Neural cell (in vitro differentiated cells): ENCODE data around the gene ACSM5. TPM values are rescaled to one million over a fixed set of nuclear protein-coding genes. Genes with fewer than 3 reads are reported as not detected.
"Not testable (repeated sequence)": the region's sequence is repeated elsewhere in the genome, so short reads cannot be mapped to it uniquely, and the experiment has no call there.

Source experiments
- H2AFZ ChIP-seq: fragments of 200-600, 300-800 bp; sonication (generic), shearing (Covaris generic); 2 replicates; pipeline ENCODE4 v1.6.0; 2014; ENCODE audit warnings: low read depth, mild to moderate bottlenecking, antibody characterized with exemption, low read length, moderate library complexity
- H3F3A ChIP-seq: fragments of 200-600 bp; shearing (Covaris generic); 2 replicates; pipeline ENCODE4 v1.6.1; 2016; ENCODE audit warnings: mild to moderate bottlenecking, moderate library complexity, mixed read lengths, antibody characterized with exemption, low read length; ENCODE audit not compliant: insufficient read depth, poor library complexity, severe bottlenecking
- H3K27ac ChIP-seq: fragments of 200-600, 300-800 bp; sonication (generic), shearing (Covaris generic); 2 replicates; pipeline ENCODE4 v1.5.1; 2014; ENCODE audit warnings: mild to moderate bottlenecking, low read length, moderate library complexity
- H3K27me3 ChIP-seq: fragments of 300-800, 200-600 bp; sonication (generic), shearing (Covaris generic); 2 replicates; pipeline ENCODE4 v1.6.0; 2014; ENCODE audit warnings: mild to moderate bottlenecking, low read depth, low read length, moderate library complexity; ENCODE audit not compliant: insufficient read depth
- H3K36me3 ChIP-seq: fragments of 300-800, 200-600 bp; sonication (generic), shearing (Covaris generic); 2 replicates; pipeline ENCODE4 v1.5.1; 2014; ENCODE audit warnings: mild to moderate bottlenecking, antibody characterized with exemption, low read length, moderate library complexity; ENCODE audit not compliant: insufficient read depth
- H3K4me2 ChIP-seq: fragments of 300-800, 200-600 bp; sonication (generic), shearing (Covaris generic); 2 replicates; pipeline ENCODE4 v1.6.0; 2014; ENCODE audit warnings: mild to moderate bottlenecking, low read length
- H3K4me3 ChIP-seq: fragments of 300-800, 200-600 bp; sonication (generic), shearing (Covaris generic); 2 replicates; pipeline ENCODE4 v1.5.1; 2014; ENCODE audit warnings: mild to moderate bottlenecking, low read length, moderate library complexity
- H3K79me2 ChIP-seq: fragments of 200-600 bp; shearing (Covaris generic); replicated peaks from 2 replicates; pipeline ENCODE4 v1.6.0; 2014; ENCODE audit warnings: mild to moderate bottlenecking, low read length, moderate library complexity; ENCODE audit not compliant: insufficient read depth
- H3K9ac ChIP-seq: fragments of 300-800, 200-600 bp; sonication (generic), shearing (Covaris generic); 2 replicates; pipeline ENCODE4 v1.6.1; 2016; ENCODE audit warnings: mild to moderate bottlenecking, low read length, mixed read lengths
- H3K9me2 ChIP-seq: fragments of 200-600 bp; shearing (Covaris generic); 2 replicates; pipeline ENCODE4 v1.6.1; 2016; ENCODE audit warnings: mild to moderate bottlenecking, low read length, mixed read lengths; ENCODE audit not compliant: insufficient read depth
- H3K9me3 ChIP-seq: fragments of 200-600, 300-800 bp; sonication (generic), shearing (Covaris generic); 2 replicates; pipeline ENCODE4 v1.6.1; 2016; ENCODE audit warnings: mild to moderate bottlenecking, mixed run types, low read length, moderate library complexity, mixed read lengths
- H4K20me1 ChIP-seq: fragments of 200-600 bp; shearing (Covaris generic); 2 replicates; pipeline ENCODE4 v1.6.1; 2016; ENCODE audit warnings: mild to moderate bottlenecking, mixed run types; ENCODE audit not compliant: insufficient read depth
- EP300 ChIP-seq: fragments of 450-650 bp; conservative IDR thresholded peaks from 2 replicates; pipeline ENCODE4 v1.6.1; 2014; ENCODE audit warnings: antibody characterized with exemption, mild to moderate bottlenecking, moderate library complexity; ENCODE audit not compliant: poor library complexity, severe bottlenecking
- EZH2 ChIP-seq: fragments of 200-600, 300-800 bp; shearing (Covaris generic), sonication (generic); IDR thresholded peaks from 2 replicates; pipeline ENCODE4 v1.6.1; 2014; ENCODE audit warnings: antibody characterized with exemption, low read length, borderline replicate concordance, mild to moderate bottlenecking; ENCODE audit not compliant: insufficient read depth, poor library complexity, severe bottlenecking
- MXI1 ChIP-seq: fragments of 450-650 bp; conservative IDR thresholded peaks from 2 replicates; pipeline ENCODE4 v1.6.1; 2014; ENCODE audit warnings: antibody characterized with exemption, mild to moderate bottlenecking; ENCODE audit not compliant: poor library complexity, severe bottlenecking
- POLR2AphosphoS5 ChIP-seq: IDR thresholded peaks from 2 replicates; pipeline ENCODE4 v1.6.1; 2012
- SMC3 ChIP-seq: fragments of 450-650 bp; conservative IDR thresholded peaks from 2 replicates; pipeline ENCODE4 v1.6.1; 2014; ENCODE audit warnings: antibody characterized with exemption, mild to moderate bottlenecking, moderate library complexity; ENCODE audit not compliant: poor library complexity
- polyA plus RNA-seq: library from polyadenylated mRNA; depleted of rRNA; stranded (reverse); fragments of >200 nt; gene quantifications from 2 replicates; pipeline ENCODE4 v1.2.3, GENCODE V29; 2014
- TF ChIP-seq, protein P1 (sequence below): fragments of 450-650 bp; IDR thresholded peaks from 2 replicates; pipeline ENCODE4 v1.5.1; 2014; ENCODE audit warnings: antibody characterized with exemption, mild to moderate bottlenecking, moderate library complexity; ENCODE audit not compliant: poor library complexity, severe bottlenecking

Gene ACSM5
- polyA plus RNA-seq, 1 donor from 2014 or later, result not detected

- no peak overlapping the region for H3K4me3 ChIP-seq
- H3K36me3 ChIP-seq, result no peaks in the 10 kb centered on the region
- no peaks in the 10 kb centered on the region for H3K79me2 ChIP-seq
- H3K27me3 ChIP-seq, result no peaks in the 10 kb centered on the region
- H3F3A ChIP-seq, result no peaks in the 10 kb centered on the region
- no peaks in the 10 kb centered on the region for H4K20me1 ChIP-seq
- no peak overlapping the region for H3K27ac ChIP-seq
- H3K9me2 ChIP-seq, result no peaks in the 10 kb centered on the region
- no peak overlapping the region for H2AFZ ChIP-seq
- no peak overlapping the region for H3K4me2 ChIP-seq
- no peak overlapping the region for H3K9ac ChIP-seq
- H3K9me3 ChIP-seq, result no peaks in the 10 kb centered on the region
- TF ChIP-seq EZH2, result no peak
- no peak for TF ChIP-seq SMC3
- no peak for TF ChIP-seq POLR2AphosphoS5
- TF ChIP-seq, protein P1, sequence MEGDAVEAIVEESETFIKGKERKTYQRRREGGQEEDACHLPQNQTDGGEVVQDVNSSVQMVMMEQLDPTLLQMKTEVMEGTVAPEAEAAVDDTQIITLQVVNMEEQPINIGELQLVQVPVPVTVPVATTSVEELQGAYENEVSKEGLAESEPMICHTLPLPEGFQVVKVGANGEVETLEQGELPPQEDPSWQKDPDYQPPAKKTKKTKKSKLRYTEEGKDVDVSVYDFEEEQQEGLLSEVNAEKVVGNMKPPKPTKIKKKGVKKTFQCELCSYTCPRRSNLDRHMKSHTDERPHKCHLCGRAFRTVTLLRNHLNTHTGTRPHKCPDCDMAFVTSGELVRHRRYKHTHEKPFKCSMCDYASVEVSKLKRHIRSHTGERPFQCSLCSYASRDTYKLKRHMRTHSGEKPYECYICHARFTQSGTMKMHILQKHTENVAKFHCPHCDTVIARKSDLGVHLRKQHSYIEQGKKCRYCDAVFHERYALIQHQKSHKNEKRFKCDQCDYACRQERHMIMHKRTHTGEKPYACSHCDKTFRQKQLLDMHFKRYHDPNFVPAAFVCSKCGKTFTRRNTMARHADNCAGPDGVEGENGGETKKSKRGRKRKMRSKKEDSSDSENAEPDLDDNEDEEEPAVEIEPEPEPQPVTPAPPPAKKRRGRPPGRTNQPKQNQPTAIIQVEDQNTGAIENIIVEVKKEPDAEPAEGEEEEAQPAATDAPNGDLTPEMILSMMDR, result no peak
- no peak for TF ChIP-seq EP300
- TF ChIP-seq MXI1, result no peak
Measured at GRCh38 chr16:20430948-20431347, 21.6 kb downstream of the ACSM5 start.

DNA sequence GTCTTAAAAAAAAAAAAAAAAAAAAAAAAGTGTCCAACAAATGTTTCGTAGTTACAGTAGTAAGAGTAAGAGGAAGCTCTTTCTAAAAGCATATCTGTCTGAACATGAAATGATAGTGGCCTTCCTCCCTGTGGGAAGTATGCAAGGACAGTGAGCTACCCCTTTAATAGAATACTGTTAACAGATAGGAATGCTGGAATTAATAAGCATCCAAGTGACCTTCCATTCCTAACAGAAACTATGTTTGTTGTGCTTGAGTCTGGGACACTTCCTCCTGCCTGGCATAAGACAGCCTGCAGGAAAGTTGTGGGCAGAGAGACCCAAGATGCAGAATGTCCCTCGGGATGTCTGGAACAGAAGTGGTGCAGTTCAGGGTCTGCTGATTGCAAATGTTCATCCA is 29.6 kb downstream of the ACSM5 start:
- H3K9ac ChIP-seq, H3K27me3 ChIP-seq, H4K20me1 ChIP-seq, H3K27ac ChIP-seq, H3K9me3 ChIP-seq, H3F3A ChIP-seq, H3K36me3 ChIP-seq, H3K9me2 ChIP-seq, H3K4me2 ChIP-seq, H3K4me3 ChIP-seq, H3K79me2 ChIP-seq, H2AFZ ChIP-seq: not testable (repeated sequence)

- H3K4me3 ChIP-seq, H3K9me3 ChIP-seq, H3K4me2 ChIP-seq, H3K79me2 ChIP-seq, H3K27ac ChIP-seq, H3K27me3 ChIP-seq, H4K20me1 ChIP-seq, H3K9me2 ChIP-seq, H3K36me3 ChIP-seq, H3K9ac ChIP-seq, H3F3A ChIP-seq, H2AFZ ChIP-seq: not testable (repeated sequence)
Measured at GRCh38 chr16:20439820-20440231, 30.5 kb downstream of the ACSM5 start.

DNA sequence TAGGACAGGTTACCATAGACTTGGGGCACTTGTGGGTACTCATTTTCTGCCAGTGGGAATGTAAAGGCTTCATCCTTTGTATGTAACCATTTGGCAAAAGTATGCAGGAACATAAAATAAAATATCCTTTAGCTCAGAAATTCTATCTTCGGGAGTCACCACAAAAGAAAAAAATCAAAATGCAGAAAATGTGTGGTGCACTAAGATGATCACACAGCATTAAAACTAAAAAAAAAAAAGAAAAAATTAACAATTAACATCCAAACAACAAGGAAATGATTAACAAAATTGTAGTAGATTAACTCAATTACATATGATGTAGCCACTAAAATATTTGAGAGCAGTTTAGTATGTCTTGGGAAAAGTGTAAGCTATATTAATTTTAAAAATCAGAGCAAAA is 31.4 kb downstream of the ACSM5 start:
- H3K4me2 ChIP-seq, H2AFZ ChIP-seq, H4K20me1 ChIP-seq, H3K27ac ChIP-seq, H3F3A ChIP-seq, H3K27me3 ChIP-seq, H3K4me3 ChIP-seq, H3K9me3 ChIP-seq, H3K9me2 ChIP-seq, H3K79me2 ChIP-seq, H3K9ac ChIP-seq, H3K36me3 ChIP-seq: not testable (repeated sequence)
